ENCODE measurements around the gene DRAM1.
A peak's percentile ranks its signal among the peaks of the same experiment; 100 is the strongest.
"Not testable (repeated sequence)": the region's sequence is repeated elsewhere in the genome, so short reads cannot be mapped to it uniquely, and the experiment has no call there.

DRAM1 gene

DNA sequence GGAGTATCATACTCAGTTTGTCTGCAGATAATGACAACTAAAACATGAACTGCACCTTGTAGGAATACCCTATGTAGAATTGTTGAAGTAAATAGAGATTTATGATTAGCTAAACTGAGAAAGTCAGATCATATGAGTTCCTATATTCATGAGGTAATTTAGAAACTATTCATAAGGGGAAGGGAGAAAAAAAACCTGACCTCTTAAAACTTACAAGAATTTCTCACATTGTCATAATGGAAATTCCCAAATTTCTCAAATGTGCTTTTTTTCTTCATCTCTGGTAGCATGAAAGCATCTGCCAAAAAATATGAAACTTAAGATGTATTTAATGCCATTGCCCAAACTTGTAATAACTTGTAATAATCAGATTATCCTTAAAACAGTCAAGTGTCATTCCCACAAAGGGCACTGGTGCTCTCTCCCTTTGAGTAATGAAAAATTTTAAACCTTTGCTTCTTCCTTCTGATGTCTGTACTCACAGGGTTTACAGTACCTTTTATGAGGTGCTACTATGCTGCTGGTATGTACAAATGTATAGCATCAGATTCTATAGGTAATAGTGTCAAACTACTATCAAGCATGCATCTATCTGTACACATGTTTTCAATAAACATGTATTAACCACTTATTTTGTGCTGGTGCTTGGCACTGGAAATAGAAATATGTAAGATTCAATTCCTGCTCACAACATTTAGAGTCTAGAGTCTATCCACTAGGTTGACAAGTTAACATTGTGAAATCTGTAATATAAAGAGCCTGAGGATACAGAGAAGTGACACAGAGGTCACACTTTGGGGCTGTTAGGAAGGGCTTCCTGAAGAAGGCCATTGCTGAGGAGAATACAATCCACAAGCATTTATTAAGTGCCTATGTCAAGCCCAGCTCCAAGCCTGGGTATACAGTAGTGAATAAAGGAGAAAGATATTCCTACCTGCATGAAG, 17.4 kb upstream of the DRAM1 start:
- DNase-seq, result peak; percentile 96

DNA sequence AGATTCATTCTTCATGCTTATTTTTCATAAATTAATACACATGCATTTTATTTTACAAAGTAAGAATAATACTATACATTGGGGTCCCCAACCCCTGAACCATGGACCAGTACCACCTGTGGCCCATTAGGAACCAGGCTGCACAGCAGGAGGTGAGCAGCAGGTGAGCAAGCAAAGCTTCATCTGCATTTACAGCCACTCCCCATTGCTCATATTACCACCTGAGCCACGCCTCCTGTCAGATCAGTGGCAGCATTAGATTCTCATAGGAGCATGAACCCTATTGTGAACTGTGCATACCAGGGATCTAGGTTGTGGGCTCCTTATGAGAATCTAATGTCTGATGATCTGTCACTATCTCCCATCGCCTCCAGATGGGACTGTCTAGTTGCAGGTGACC, 15.7 kb upstream of the DRAM1 start:
- DNase-seq, result not testable (repeated sequence)

DNA sequence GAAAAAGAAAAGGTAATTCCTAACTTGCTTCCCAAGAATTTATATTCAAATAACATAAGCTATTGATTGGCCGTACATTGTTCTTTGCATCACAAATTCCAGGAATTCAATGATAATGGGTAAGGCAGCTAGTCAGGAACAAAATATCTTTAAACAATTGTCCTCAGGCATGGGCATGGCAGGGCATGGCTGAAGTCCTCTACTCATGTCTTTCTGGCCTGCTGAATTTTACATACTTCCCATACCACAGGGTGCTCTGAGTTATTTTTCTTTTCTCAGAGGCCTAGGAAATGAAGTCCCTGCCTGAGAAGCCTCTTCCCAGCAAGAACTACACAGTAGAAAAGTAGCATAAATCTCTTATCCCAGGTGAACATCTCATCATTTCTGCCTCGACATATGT, 15.1 kb upstream of the DRAM1 start:
- no peak for DNase-seq

DNA sequence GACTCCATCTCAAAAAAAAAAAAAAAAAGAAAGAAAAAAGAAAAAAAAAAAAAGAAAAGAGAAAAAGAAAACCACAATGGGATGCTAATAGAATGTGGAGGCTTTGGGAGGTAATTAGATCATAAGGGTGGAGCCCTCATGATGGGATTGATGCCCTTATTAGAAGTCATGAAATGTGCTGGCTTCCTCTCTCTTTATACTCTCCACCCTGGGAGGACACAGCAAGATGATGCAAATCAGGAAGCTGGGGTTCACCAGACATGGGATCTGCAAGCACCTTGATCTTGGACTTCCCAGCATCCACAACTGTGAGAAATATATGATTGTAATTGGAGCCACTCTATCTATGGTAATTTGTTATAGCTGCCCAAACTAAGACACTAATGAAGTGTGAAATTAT, 13.4 kb upstream of the DRAM1 start:
- DNase-seq, result peak; percentile 66

DNA sequence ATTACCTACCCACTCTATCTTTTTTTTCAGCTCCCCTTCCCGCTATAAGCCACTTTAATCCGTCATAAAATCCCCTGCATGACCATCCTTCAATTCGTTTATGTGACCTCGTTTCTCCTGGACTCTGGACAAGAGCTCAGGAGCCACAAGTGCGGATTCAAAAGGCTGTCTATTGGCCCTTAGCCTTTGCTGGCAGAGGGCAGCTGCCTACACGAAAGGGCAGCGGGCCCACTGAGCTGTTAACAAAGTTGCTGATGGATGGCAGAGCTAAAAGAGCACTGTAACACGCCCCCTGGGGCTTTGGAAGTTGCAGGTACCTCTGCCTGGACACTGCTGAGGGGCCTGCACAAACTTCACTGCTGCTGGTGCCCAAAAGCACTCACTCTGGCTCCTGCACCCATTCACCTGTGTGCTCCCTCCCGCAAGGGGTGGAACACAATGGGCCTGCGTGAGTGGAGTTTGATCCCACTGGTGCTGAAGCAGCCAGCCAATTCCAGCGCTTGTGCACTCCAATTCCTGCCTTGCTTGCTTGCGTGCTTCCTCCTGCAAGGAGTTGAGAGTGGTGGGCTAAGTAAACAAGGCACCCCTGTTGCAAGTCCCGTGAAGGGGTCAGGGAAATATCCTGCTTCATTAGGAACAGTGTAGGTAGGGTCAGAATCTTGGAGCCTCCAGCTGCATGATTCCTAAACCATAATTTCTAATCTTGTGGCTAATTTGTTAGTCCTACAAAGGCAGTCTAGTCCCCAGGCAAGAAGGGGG, 10.6 kb upstream of the DRAM1 start:
- no peak for DNase-seq

DNA sequence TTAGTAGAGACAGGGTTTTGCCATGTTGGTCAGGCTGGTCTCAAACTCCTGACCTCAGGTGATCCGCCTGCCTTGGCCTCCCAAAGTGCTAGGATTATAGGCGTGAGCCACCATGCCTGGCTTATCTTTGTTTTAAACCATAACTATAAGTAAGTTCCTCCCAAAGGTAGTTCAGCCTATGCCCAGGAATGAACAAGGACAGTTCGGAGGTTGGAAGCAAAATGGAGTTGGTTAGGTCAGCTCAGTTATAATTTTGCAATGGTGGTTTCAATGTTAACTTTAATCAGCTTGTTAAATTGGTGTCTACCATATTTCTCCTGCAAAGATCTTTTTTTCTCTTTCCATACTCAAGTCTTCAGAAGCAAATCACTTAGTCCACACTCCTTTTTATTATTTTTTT, 9.8 kb upstream of the DRAM1 start:
- DNase-seq, result not testable (repeated sequence)

DNA sequence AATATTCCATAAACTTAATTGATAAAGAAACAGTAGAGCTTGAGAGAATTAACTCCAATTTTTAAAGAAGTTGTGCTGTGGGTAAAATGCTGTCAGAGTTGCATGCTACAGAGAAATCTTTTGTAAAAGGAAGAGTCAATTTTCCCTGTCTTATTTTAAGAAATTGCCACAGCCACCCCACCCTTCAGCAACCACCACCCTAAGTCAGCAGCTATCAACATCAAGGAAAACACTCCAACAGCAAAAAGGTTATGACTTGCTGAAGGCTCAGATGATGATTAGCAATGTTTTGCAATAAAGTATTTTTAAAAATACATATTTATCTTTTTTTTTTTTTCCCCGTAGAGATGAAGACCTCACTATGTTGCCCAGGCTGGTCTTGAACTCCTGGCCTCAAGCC, 6.5 kb upstream of the DRAM1 start:
- DNase-seq, result peak; percentile 46

DNA sequence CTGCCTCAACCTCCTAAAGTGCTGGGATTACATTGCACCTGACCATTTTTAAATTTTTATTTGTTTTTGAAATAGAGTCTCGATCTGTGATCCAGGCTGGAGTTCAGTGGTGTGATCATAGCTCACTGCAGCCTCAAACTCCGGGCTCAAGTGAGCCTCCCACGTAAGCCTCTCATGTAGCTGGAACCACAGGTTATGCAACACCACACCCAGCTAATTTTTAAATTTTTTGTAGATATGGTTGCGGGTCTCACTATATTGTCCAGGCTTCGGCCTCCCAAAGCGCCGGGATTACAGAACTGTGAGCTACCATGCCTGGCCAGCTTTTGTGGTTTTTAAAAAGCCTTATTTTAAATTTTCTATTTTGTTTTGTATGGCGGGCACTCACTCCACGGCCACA, 2.2 kb upstream of the DRAM1 start:
- DNase-seq, result no peak

DNA sequence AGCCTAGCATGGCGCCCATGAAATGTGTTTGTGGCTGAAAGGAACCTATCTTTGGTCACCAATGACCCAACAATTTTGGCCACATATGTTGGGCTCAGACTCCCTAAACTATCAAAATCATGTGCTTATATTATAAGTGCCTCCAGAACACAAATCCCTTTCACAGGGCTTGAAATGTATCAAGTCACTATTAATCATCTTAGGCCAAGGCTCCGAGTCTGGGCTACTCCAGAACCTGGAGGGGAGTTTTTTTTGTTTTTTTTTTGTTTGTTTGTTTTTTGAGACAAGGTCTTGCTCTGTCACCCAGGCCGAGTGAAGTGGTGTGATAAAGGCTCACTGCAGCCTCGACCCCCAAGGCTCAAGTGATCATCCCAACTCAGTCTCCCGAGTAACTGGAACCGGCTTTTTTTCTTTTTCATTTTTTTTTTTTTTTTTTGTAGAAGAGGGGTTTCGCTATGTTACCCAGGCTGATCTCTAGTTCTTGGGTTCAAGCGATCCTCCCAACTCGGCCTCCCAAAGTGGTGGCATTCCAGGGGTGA, 989 bp upstream of the DRAM1 start:
- no peak for DNase-seq

DNA sequence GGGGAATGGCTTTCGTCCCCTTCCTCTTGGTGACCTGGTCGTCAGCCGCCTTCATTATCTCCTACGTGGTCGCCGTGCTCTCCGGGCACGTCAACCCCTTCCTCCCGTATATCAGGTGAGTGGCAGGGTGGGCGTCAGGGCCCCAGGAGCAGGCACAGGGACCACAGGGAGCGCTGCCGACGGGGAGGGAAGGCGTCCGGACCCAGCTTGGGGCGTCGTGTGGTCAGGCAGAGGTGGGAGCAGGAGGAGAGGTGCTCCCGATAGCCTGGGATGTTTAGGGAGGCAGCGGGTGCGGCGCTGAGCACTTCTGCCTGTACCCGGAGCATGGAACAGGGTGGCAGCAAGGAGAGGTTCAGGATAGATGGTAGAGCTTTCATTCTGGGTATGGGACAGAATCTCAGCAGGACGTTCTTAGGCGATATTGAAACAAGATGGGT, 444 bp downstream of the DRAM1 start:
- DNase-seq, result no peak

DNA sequence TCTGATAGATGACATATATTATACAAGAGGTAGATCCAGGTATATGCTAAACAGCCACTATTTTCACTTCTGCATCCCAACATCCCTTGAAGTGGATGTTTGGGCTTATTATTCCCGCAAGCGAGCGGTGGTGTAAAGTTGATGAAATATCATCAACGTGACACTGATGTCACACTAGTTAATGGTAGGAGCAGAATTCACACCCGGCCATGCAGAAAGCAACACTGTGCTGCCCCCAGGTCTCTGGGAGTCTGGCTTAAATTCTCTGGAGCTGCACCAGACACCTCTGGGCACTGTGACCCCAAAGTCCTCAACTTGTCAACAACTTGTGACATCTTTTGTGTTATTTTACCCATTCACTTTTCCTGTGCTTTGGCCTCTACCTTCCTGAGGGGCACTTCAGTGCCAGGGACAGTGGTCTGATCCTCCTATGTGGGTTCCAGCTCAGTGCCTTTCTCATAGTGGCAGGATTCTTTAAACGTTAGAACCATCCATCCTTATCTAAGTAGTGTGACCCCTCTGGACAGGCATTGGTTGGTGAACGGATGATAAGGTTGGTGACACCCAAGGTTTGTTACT, 952 bp downstream of the DRAM1 start:
- DNase-seq, result peak; percentile 77

DNA sequence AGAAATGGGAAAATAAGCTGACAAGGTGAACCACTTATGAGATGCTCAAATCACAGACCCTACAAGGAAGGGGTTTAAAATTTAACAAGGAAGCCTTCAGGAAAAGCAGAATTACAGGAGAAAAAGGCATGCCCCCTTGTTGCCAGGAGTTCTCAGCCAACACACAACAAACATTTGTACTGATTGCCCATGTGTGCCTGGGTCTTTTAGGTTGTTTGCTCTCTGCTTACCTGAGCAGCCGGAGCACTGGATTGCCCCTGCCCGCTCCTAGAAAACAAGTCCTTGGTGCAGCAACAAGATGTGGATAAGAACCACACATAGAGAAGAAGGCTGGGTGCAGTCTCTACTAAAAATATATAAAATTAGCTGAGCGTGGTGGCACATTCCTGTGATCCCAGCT, 3.4 kb downstream of the DRAM1 start:
- no peak for DNase-seq

DNA sequence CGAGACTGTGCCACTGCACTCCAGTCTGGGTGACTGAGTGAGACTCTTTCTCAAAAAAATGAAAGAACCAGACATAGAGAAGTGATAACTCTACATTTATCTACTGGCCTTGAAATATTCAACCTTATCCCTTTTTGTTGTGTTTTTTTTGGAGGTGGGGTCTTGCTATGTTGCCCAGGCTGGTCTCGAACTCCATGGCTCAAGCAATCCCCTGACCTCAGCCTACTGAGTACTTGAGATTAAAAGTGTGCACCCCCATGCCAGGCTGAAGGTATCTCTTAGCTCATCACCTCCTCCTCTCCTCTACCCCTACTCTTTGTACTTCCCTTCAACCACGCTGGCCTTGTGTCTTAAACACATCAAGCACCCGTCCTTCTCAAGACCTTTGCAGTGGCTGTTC, 3.8 kb downstream of the DRAM1 start:
- DNase-seq, result no peak

DNA sequence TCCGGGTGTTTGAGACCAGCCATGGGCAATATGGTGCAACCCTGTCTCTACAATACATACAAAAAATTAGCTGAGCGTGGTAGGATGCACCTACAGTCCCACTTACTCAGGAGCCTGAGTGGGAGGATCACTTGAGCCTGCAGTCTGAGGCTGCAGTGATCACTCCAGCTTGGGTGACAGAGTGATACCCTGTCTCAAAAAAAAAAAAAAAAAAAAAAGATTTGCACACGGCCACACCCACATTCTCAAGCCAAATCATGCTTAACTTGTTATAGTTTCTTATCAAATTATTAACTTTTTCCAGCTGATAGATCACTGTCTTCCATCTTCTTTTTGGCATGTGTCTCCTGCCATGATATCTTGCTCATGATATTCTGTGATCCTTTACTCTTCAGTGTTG, 6.8 kb downstream of the DRAM1 start:
- no peak for DNase-seq

DNA sequence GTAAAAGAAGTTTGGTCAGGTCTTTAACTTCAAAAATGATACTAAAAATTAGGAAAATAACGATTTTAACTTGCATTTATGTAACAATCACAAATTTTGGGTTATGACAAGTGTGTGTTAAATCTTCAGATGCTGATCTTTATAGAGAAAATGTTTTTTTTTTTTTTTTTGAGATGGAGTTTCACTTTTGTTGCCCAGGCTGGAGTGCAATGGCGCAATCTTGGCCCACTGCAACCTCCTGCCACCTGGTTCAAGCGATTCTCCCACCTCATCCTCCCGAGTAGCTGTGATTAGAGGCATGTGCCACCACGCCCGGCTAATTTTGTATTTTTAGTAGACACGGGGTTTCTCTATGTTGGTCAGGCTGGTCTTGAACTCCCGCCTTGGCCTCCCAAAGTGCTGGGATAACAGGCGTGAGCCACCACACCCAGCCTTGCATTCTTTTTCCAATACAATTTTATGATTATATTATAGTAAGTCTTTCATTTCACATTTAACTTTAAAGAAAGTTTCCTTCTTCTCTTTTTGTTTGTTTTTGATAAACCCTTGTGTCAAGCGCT, 7.5 kb downstream of the DRAM1 start:
- DNase-seq, result not testable (repeated sequence)

DNA sequence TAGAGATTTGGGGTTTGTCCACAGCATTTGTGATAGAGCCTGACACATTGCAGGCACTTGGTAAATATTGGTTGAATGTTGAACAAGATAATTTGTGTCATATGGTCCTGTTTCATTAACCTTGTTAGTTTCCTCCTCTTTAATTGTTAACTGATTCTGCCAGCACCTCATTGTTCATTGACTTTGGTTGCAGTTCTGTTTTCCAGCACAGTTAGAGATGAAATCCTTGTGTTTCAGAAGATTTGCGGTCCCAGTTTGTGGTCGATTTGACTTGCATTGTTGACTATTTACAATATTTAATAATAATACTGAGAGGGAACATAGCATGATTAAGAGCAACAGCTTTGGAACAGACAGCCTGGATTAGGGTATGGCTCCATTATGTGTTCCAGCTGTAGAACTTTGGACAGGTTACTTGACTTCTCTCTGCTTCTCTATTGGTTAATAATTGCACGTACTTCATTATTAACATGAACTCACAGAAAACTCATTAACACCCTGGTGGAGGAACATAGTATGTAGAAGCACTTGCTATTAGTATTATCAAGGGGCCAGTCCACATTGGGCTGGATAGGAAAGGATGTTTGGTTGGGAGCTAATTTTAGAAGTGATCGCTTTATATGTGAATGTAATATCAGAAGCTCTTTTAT, 8.7 kb downstream of the DRAM1 start:
- no peak for DNase-seq

DNA sequence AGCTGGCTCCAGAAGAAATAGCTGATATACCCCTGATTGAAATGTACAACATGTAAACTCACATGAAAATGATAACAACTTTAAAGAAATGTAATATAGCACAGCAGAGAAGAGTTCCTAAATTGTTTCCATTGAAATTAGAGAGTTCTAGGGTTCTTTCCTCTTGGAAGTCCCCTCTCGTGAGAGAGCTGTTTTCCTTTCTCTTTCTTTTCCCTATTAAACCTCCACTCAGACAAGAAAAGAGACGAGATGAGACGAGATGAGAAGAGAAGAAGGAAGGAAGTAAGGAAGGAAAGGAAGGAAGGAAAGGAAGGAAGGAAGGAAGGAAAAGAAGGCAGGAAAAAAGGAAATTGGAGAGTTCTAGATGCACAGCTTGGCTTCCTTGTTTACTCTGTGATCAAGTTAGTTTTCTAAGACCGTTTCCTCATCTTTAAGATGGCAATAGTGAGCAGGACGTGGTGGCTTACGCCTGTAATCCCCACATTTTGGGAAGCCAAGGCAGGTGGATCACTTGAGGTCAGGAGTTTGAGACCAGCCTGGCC, 11.9 kb downstream of the DRAM1 start:
- DNase-seq, result peak; percentile 67

DNA sequence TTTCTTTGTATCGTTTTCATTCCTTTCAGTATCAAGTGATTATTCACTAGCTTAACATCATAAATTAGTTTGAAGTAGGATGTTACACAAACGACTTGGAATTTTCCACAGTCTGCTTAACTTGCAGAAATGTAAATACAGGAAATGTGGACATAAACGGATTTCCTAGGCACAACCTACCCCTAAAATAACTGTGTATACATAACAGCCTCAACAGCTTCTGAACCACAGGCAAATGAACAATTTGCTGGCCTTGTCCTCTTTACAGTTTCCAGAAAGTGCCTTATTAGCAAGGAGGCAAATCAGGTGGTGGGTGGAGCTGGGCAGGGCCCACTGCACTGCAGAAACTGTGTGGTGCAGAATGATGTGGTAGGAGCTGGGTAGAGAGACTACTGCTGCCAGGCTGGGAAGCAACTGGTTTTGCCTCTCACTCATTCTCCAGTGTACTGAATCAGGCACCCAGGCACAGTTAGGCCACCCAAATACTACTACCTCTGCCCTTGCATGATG, 14.1 kb downstream of the DRAM1 start:
- peak; percentile 78 for DNase-seq

DNA sequence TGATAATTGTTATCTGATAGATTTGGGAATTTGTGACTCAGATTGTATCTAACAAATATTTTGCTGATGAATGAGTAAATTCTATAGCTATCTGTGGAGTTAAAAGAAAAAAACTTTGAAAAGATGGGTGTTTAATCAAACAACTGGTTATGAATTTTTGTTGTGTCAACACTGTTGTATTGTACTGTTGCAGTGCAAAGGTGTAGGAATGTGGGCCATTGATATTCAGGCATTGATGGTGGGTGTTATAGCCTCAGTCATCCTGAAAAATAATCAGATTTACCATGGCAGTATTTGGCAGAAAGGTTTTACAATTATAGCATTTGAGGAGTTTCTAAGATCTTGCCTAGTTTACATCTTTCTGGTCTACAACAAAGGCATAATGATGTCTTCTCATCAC, 15.4 kb downstream of the DRAM1 start:
- no peak for DNase-seq

DNA sequence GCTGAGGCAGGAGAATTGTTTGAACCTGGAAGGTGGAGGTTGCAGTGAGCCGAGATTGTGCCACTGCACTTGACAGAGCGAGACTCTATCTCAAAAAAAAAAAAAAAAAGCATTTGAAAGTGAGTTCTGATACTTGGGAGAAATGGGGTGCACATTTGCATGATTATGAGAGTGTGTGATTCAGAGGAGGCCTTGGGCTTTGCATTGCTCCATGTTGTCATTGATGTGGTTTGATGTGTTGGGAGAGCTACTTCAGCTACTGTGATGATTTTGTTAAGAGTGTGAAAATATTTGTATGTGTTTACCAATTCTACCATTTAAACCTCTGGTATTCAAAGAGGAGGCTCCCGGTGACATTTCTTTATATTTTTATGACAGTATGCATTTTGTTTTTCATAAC, 24.4 kb downstream of the DRAM1 start:
- DNase-seq, result no peak

DNA sequence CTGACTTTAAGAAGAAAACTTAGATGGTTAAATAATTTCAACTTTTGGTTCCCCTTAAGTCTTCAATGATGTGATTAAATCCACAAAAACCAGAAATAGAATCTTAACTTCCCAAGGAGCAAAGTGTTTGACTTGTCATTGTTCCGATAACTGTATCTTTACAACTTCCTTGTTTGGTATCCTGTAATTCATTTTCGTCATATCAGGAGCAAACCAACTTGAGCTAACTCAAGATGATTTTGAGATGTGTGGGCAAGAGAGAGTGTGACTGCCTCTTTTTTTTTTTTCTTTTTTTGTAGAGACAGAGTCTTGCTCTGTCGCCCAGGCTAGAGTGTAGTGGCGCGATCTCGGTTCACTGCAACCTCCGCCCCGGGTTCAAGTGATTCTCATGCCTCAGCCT, 25.3 kb downstream of the DRAM1 start:
- peak; percentile 85 for DNase-seq

DNA sequence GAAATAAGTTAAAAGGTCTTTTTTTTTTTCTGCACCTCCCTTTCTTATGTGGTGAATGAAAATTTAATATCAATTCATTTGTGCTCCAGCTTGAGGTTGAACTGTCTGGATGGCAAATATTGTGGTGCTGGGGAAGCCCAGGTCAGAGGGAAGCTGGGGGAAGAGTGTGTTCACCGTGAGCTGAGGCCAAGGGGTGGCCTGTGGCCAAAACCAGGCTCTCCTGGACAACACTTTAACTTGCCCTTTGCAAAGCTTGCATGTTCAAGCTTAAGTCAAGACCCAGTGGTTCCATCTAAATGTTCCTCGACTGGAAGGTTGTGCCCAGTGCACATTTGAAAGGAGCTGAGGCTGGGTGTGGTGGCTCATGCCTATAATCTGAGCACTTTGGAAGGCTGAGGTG, 28.8 kb downstream of the DRAM1 start:
- DNase-seq, result no peak

Data from suppressor macrophage treated with lipopolysaccharide for 4 hours (primary cell).